PFSK-1 (cell line): Measurements from ENCODE around the gene ACSL5.

Experiments
- FOXP2 ChIP-seq: optimal IDR thresholded peaks from 2 replicates; pipeline ENCODE3; 2011; ENCODE audit warnings: borderline replicate concordance, control low read depth, inconsistent platforms; ENCODE audit not compliant: insufficient read depth; ENCODE audit errors: extremely low read length, extremely low read depth
- POLR2AphosphoS5 ChIP-seq: IDR thresholded peaks from 2 replicates; pipeline ENCODE4 v1.6.1; 2012; ENCODE audit warnings: low read depth, mild to moderate bottlenecking, control low read depth, low read length, moderate library complexity
- REST ChIP-seq, 2 experiments: IDR thresholded peaks; 2 replicates each; pipeline versions ENCODE4 v1.6.1 to v1.8.0; 2011 to 2012; ENCODE audit warnings: low read depth in 2 of 2, low read length in 2 of 2, control low read depth in 1 of 2, inconsistent platforms in 1 of 2, mild to moderate bottlenecking in 1 of 2, moderate library complexity in 1 of 2; ENCODE audit not compliant: insufficient read depth in 1 of 2
- SIN3A ChIP-seq: IDR thresholded peaks from 2 replicates; pipeline ENCODE4 v1.6.1; 2012; ENCODE audit warnings: mild to moderate bottlenecking, low read length, moderate library complexity, borderline replicate concordance; ENCODE audit not compliant: insufficient read depth
- TAF1 ChIP-seq: IDR thresholded peaks from 2 replicates; pipeline ENCODE4 v1.6.1; 2012; ENCODE audit warnings: low read length, control low read depth, borderline replicate concordance; ENCODE audit not compliant: insufficient read depth

DNA sequence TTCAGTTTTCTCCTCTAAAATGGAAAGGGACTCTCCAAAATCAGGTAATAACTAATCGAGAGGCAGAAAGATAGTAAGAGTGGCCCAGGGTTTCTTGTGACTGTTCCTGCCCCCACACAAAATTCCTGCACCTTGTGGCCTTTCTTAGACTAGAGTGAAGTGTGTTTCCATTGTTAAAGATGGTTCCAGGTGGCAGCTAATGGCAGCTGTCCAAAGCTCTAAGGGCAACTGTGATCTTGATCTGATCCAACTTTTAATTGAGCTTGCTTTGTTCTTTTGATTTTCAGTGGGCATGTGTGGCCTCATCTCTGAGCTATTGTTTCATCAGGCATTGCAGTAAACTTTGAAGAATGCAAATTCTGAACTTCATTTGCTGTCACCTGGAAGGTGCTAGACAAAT is 19.4 kb downstream of the ACSL5 start:
- TF ChIP-seq POLR2AphosphoS5: no peak
- no peak for TF ChIP-seq REST (IDR thresholded peaks at IDR 0.05; ENCODE audit: insufficient read depth in 1 of 2, low read depth in 2 of 2, low read length in 2 of 2)
- TF ChIP-seq TAF1: no peak
- TF ChIP-seq SIN3A: no peak
- TF ChIP-seq FOXP2: no peak
